ENCODE measurements around the gene MEOX2. TPM values are rescaled to one million over a fixed set of nuclear protein-coding genes. Genes with fewer than 3 reads are reported as not detected.

MEOX2 gene
- 2.4 TPM for total RNA-seq

- peak; percentile 44 for DNase-seq (ENCODE audit: low spot score)
These were observed at the start of gene MEOX2 for GRCh38 chr7:15686295-15686956. MEOX2 (minus strand) TSS chr7:15686683; CDS start chr7:15686402, 281 bp downstream.

GRCh38 chr7:15729746-15730145, 43.3 kb upstream of the MEOX2 start:
- DNase-seq (ENCODE audit: low spot score) = no peak

GRCh38 chr7:15725051-15725450, 38.6 kb upstream of the MEOX2 start:
- no peak for DNase-seq (ENCODE audit: low spot score)

DNA sequence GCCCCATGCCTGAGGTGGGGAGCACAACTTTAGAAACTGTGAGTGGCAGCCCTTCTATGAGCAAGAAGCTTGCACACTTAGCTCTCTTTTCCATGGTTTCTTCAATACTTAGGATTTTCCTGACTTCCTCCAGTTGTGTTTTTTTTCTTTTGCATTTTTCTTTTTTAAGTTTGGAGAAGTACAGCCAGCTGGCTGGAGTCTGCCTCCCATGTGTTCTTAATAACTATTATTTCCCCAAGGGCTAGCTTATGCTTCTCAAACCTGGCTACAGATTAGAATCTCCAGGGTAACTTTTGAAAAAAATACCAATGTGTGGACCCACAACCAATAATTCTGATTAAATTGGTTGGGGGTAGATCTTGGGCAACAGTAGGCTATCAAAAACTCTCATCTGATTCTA, 37.4 kb upstream of the MEOX2 start:
- DNase-seq (ENCODE audit: low spot score) = no peak

- peak; percentile 19 for DNase-seq (ENCODE audit: low spot score)
These were observed 34.5 kb upstream of the MEOX2 start for GRCh38 chr7:15720849-15721471.

- DNase-seq (ENCODE audit: low spot score) = no peak
These were observed 32.8 kb upstream of the MEOX2 start for GRCh38 chr7:15719311-15719710.

- DNase-seq (ENCODE audit: low spot score) = no peak
These were observed 29.0 kb upstream of the MEOX2 start for GRCh38 chr7:15715435-15715834.

DNA sequence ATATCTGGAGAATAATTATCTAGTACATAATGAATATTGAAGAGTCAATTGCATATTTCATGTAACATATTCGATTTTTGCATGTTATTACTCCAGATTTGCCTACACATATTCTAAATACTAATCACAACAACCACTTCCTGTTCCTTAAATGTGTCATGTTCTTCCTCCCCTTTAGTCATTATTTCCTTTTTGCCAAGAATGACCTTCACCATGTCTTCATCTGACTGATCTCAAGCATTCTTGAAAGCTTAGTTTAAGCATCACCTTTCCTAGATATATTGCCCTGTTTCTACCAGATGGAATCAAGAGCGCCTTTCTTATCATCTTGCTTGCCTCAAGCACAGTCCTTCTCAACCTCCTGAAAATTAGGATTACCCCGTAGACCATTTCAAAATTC, 23.5 kb upstream of the MEOX2 start:
- DNase-seq (ENCODE audit: low spot score) = no peak

GRCh38 chr7:15707570-15707969, 21.1 kb upstream of the MEOX2 start:
- no peak for DNase-seq (ENCODE audit: low spot score)

GRCh38 chr7:15703732-15704131, 17.2 kb upstream of the MEOX2 start:
- no peak for DNase-seq (ENCODE audit: low spot score)

GRCh38 chr7:15692501-15693020, 6.1 kb upstream of the MEOX2 start:
- DNase-seq (ENCODE audit: low spot score) = no peak

DNA sequence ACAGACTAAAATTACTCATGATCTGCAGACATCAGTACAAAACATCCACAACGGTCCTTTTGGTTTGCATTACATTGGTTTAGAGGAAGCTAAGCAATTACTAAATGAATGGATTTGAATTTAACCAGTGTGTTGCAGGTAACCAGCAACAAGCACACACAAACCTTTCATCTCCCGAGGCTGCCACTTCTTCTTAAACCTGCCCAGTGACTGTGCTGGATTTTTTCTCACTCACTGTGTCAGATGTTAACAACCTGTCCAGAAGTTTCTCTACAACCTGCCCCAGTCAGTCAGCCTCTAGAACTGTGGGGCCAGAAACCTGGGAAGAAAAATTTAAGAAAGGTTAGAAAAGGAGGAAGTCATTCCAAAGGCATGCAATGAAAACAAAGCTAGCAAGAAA, 2.4 kb upstream of the MEOX2 start:
- no peak for DNase-seq (ENCODE audit: low spot score)

GRCh38 chr7:15688279-15688626, 1.8 kb upstream of the MEOX2 start:
- DNase-seq (ENCODE audit: low spot score) = no peak

DNA sequence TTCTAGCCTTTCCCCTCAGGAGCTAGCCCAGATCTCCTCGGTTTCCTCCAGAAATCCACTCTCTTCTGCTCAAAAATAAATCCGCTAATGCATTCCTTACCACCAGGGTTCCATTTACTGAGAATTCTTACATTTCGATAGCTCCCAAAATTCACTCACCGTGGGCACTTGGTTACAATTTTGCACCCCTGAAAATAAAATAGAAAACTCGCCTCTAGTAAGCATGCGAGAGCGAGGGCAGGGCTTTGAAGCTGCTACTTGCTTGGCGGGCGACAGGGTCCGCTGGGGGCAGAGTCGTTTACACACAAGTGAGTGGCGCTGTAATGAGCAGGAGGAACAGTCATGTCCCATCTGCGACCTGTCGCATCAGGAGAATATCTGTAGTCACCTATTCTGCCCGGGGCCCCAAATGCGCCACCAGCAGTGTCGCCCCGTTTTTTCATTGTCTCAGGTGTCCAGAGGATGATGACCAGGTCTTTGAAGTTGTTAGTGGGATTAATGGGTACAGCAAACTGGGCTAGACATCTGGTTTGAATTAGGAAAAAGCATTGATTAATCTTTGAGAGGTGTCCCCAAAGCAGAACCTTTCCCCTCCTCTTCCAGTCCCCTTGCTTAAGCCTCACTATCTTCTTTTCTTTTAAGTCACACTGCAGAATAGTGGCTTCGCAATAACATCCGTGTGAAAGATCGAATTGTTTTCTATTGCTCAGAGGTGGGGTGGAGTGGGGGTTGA, 1.2 kb upstream of the MEOX2 start:
- DNase-seq (ENCODE audit: low spot score) = no peak

DNA sequence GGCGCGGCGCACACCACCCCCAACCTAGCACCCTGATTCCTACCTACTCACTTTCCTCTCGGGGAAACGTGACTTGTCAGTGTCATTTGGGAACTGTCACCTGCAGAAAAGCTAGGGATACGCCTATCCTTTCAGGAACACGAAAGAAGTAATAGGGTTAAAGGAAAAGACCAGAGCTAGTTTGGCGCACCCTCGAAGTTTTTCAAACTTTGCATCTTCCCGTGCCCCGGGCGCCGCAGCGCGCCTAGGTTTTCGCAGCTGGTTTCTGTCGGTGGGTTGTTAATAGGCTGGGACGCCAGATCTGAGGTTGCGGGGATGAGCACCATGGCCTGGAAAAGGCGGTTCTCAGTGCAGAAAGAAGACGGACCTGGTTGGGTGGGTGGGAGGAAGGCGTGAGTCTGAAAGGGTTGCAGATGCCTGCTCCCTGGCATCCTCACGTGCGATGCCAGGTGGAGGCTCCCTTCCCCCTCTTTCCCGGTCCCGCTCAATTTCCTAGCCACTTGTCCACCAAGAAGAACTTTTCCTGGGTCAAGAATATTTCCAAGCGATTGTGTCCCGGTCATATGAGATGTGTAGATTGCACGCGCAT, 568 bp upstream of the MEOX2 start:
- DNase-seq (ENCODE audit: low spot score) = no peak

DNA sequence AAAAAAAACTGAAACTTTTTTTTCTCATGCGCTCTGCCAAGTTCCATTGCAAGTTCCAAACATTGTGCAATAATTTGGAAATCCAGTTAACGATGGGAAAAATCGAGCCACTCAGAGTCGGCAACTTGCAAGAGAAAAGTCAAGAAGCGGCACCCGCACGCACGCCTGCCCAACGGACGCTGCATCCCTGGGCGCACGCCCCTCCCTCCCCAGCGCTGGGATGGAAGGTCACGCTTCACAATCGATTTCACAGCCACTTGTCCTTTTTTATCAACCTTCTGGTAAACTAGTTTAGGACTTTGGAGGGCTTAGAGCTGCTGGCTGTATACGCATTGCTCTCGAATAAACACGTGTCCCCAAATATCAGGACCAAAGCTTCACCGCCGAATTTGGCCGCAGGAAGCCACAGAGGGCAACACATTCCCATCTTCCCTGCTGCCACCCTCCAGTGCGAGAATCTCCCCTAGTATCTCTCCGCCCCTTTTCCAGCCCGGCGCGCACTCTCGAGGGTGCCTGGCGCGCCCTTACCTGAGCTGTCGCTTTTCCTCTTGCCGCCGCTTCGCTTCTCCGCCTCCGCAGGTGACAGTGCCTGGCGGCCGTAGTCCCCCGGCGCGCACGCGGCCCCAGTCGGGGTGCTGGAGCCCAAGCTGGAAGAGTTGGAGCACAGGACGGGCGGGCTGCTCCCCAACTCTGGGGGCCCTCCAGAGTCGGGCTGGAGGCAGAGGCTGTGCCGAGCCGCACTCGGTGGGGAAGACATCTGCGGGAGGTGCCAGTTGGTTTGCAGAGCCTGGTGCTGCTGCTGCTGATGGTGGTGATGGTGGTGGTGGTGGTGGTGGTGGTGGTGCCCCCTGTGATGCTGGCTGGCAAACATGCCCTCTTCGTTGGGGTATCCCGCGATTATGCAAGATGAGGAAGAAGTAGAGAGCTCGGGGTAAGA, 857 bp downstream of the MEOX2 start:
- DNase-seq (ENCODE audit: low spot score) = no peak

GRCh38 chr7:15684871-15685270, 1.6 kb downstream of the MEOX2 start:
- DNase-seq (ENCODE audit: low spot score) = no peak

- no peak for DNase-seq (ENCODE audit: low spot score)
These were observed 2.2 kb downstream of the MEOX2 start for GRCh38 chr7:15684111-15684800.

- DNase-seq (ENCODE audit: low spot score) = no peak
These were observed 3.7 kb downstream of the MEOX2 start for GRCh38 chr7:15682751-15683245.

DNA sequence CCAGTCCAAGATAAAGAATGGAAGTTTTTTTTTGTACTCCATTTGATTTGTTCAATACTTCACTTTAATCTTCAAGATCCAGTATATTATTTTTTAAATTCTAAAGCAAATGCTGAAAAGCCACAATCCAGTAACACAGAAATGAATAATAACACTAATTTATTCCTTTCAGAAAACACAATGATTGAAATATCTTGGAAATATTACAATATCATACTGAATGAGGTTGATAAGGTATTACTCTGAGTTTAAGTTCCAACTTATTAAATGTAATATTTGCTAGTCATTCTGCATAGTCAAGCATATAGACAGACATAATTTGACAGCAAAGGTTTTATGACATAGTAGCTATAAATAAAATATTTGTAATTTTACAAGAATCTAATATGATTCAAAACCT, 4.4 kb downstream of the MEOX2 start:
- no peak for DNase-seq (ENCODE audit: low spot score)

GRCh38 chr7:15681631-15682030, 4.9 kb downstream of the MEOX2 start:
- DNase-seq (ENCODE audit: low spot score) = no peak
